ENCODE results near the gene SFI1.

Gene SFI1

GRCh38 chr22:31567702-31568101 is 71.4 kb downstream of the SFI1 start:
- no peak for TF ChIP-seq CTCF (IDR thresholded peaks at IDR 0.05)

DNA sequence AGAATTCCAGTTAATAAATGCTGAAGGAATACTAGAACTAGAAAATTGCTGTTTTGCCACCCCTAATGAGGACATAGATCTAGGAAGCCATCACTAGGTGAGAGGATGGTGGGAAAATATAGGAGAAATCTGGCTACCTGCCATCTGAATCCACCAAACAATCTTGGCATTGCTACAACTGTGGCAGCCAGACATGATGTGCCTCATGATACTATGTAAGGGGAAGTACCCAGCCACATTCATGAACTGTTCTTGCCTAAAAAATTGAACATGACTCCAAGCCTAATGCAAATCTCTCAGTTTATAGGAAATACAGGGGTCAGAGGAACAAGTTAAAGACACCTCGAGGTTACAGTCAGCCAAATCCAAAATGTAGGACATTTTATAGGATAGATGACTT is 72.8 kb downstream of the SFI1 start:
- no peak for TF ChIP-seq CTCF (IDR thresholded peaks at IDR 0.05)

DNA sequence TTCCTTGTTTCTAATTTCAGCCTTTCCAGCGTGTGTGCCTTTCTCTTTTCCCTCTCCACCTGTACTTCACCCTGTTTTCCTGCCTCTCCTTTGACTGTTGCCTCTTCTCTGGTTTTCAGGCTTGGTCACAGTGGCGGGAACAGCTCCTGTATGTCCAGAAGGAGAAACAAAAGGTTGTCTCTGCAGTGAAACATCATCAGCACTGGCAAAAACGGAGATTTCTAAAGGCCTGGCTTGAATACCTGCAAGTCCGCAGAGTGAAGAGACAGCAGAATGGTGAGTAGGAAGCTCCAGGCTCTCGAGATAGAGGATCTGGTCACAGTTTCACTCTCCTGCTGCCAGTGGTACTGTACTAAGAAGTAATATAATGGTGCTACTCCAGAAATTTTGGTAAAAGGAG is 76.6 kb downstream of the SFI1 start:
- no peak for TF ChIP-seq CTCF (IDR thresholded peaks at IDR 0.05)

- no peak for TF ChIP-seq CTCF (IDR thresholded peaks at IDR 0.05)
Measured at GRCh38 chr22:31574055-31574670, 77.8 kb downstream of the SFI1 start.

GRCh38 chr22:31575190-31575589 is 78.9 kb downstream of the SFI1 start:
- TF ChIP-seq CTCF (IDR thresholded peaks at IDR 0.05), result no peak

DNA sequence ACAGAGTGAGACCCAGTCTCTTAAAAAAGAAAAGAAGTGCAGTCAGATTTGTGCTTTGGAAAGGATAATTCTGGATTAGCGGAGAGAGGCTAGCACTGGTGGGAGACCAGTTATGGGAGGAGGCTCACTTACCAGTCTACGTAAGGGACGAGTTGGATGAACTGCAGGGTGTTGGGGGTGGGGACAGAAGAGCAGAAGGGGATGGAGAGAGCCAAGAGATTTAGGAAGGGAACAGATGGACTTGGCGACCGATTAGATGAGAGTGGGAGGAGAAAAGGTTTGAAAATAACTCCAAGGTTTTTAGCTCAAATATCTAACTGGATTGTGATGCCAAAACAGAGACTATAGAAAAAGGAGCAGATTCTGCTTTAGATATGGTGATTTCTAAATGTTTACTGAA is 81.4 kb downstream of the SFI1 start:
- no peak for TF ChIP-seq CTCF (IDR thresholded peaks at IDR 0.05)

- TF ChIP-seq CTCF (IDR thresholded peaks at IDR 0.05), result no peak
Measured at GRCh38 chr22:31578171-31578570, 81.8 kb downstream of the SFI1 start.

- TF ChIP-seq CTCF (IDR thresholded peaks at IDR 0.05), result no peak
Measured at GRCh38 chr22:31579835-31580242, 83.5 kb downstream of the SFI1 start.

Measured in LNCAP (cell line).